Transverse colon (tissue), 4 donors: Measurements from ENCODE around the gene DOCK1.

Experiments used
- POLR2A ChIP-seq: fragments of 450-650 bp; IDR thresholded peaks from one replicate; pipeline ENCODE4 v1.6.1; 2016; ENCODE audit warnings: antibody characterized with exemption, mild to moderate bottlenecking, moderate library complexity
- POLR2AphosphoS5 ChIP-seq, 3 donors: sonication (generic); formaldehyde crosslinking; IDR thresholded peaks; one replicate each; pipeline ENCODE4 v1.6.1; 2016; ENCODE audit warnings: antibody characterized with exemption in 3 of 3
- TF ChIP-seq, protein P1 (sequence below), 5 experiments: fragments of 200-600 bp in 3 of 5; fragments of 450-650 bp in 2 of 5; sonication (generic) in 3 of 5; IDR thresholded peaks; 1 replicate in 2 of 5; 2 replicates in 3 of 5; pipeline ENCODE4 v1.5.1; 2016 to 2017; ENCODE audit warnings: antibody characterized with exemption in 5 of 5, inconsistent platforms in 3 of 5, mild to moderate bottlenecking in 2 of 5, moderate library complexity in 1 of 5

- TF ChIP-seq, protein P1, sequence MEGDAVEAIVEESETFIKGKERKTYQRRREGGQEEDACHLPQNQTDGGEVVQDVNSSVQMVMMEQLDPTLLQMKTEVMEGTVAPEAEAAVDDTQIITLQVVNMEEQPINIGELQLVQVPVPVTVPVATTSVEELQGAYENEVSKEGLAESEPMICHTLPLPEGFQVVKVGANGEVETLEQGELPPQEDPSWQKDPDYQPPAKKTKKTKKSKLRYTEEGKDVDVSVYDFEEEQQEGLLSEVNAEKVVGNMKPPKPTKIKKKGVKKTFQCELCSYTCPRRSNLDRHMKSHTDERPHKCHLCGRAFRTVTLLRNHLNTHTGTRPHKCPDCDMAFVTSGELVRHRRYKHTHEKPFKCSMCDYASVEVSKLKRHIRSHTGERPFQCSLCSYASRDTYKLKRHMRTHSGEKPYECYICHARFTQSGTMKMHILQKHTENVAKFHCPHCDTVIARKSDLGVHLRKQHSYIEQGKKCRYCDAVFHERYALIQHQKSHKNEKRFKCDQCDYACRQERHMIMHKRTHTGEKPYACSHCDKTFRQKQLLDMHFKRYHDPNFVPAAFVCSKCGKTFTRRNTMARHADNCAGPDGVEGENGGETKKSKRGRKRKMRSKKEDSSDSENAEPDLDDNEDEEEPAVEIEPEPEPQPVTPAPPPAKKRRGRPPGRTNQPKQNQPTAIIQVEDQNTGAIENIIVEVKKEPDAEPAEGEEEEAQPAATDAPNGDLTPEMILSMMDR (IDR thresholded peaks at IDR 0.05) = no peak
- TF ChIP-seq POLR2A (no peak), POLR2AphosphoS5 (IDR thresholded peaks at IDR 0.05) (no peak)
These were observed 408.9 kb downstream of the DOCK1 start for GRCh38 chr10:127313996-127314700.
